Measurements from ENCODE around the gene HHEX. TPM values are rescaled to one million over a fixed set of nuclear protein-coding genes. Genes with fewer than 3 reads are reported as not detected.

HHEX gene
- total RNA-seq, 2 donors from 2014 or later, result 96.5 to 113 TPM

DNA sequence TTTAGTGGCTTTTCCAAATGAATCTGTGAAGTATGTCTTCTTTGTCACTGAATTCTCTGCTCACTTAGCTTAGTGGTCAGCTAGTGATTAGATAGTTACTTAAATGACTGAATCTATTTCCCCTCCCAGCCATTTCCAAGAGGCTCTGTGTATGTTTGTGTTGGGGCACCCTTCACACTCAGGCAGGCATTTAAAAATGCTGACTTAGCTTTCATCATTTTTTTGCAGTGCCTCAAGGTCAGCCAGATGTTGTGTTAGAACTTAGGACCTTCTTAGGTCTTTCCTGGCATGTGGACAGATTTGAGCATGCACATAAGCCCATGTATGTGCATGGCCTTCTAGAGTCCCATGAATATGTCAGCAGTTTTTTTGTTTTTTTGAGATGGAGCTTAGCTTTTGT is 25.4 kb upstream of the HHEX start:
- no peak overlapping the region for H3K4me3 Mint-ChIP-seq

DNA sequence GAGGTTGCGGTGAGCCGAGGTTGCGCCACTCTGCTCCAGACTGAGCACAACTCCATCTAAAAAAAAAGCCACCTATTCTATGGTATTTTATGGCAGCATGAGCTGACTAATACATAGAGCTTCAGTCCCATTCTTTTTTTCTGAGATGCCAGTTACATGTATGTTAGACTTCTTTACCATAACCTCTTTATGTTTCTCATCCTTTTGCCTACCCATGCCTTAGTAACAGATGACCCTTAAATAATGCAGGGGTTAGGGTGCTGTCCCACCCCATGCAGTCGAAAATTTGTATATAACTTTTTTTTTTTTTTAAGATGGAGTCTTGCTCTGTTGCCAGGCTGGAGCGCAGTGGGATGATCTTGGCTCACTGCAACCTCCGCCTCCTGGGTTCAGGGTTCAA is 22.7 kb upstream of the HHEX start:
- 95 to 96% methylated on average over 5 to 6 of the region's 6 CpGs for WGBS, 2 experiments (ENCODE audit: insufficient coverage in 1 of 2, insufficient read length in 1 of 2)

More for the DNA sequence above, 25.4 kb upstream of the HHEX start:
- Histone ChIP-seq H3K4me1 (ENCODE audit: control insufficient read depth, insufficient read depth, low read length) (no peaks in the 10 kb centered on the region), H3K27ac (ENCODE audit: low read depth, low read length) (no peak overlapping the region), H3K9me3 (ENCODE audit: control insufficient read depth, low read length) (peaks cover 23% of the 10 kb centered on the region), H3K36me3 (ENCODE audit: control insufficient read depth, insufficient read depth, low read length) (no peaks in the 10 kb centered on the region), H3K27me3 (ENCODE audit: control insufficient read depth, insufficient read depth, low read length, poor library complexity, severe bottlenecking) (no peaks in the 10 kb centered on the region), H3K4me3 (ENCODE audit: low read length) (no peak overlapping the region), H3K9ac (ENCODE audit: extremely low read depth, low read length, poor library complexity, severe bottlenecking) (no peak overlapping the region)
- Mint-ChIP-seq H3K4me1 (no peaks in the 10 kb centered on the region), H3K27ac (no peak overlapping the region), H3K27me3 (ENCODE audit: insufficient read depth) (peaks cover 2% of the 10 kb centered on the region), H3K9me3 (peaks cover 28% of the 10 kb centered on the region), H3K36me3 (ENCODE audit: low read depth) (no peaks in the 10 kb centered on the region)
- no peak for DNase-seq
- TF ChIP-seq, protein P1, sequence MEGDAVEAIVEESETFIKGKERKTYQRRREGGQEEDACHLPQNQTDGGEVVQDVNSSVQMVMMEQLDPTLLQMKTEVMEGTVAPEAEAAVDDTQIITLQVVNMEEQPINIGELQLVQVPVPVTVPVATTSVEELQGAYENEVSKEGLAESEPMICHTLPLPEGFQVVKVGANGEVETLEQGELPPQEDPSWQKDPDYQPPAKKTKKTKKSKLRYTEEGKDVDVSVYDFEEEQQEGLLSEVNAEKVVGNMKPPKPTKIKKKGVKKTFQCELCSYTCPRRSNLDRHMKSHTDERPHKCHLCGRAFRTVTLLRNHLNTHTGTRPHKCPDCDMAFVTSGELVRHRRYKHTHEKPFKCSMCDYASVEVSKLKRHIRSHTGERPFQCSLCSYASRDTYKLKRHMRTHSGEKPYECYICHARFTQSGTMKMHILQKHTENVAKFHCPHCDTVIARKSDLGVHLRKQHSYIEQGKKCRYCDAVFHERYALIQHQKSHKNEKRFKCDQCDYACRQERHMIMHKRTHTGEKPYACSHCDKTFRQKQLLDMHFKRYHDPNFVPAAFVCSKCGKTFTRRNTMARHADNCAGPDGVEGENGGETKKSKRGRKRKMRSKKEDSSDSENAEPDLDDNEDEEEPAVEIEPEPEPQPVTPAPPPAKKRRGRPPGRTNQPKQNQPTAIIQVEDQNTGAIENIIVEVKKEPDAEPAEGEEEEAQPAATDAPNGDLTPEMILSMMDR (conservative IDR thresholded peaks at IDR 0.05), result no peak

DNA sequence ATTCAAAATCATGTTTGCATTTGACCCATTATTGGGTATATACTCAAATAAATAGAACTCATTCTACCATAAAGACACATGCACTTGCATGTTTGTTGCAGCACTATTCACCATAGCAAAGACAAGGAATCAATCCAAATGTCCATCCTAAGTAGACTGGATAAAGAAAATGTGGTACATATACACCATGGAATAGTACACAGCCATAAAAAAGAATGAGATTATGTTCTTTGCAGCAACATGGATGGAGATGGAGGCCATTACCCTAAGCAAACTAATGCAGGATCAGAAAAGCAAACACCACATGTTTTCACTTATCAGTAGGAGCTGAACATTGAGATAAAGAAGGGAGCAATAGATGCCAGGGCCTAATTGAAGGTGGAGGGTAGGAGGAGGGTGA is 12.0 kb upstream of the HHEX start:
- peaks cover 4% of the 10 kb centered on the region for H3K36me3 Mint-ChIP-seq (ENCODE audit: low read depth)
- Histone ChIP-seq H3K27ac (ENCODE audit: low read depth, low read length) (no peak overlapping the region), H3K27me3 (ENCODE audit: control insufficient read depth, insufficient read depth, low read length, poor library complexity, severe bottlenecking) (no peaks in the 10 kb centered on the region), H3K9me3 (ENCODE audit: control insufficient read depth, low read length) (peaks cover 26% of the 10 kb centered on the region), H3K36me3 (ENCODE audit: control insufficient read depth, insufficient read depth, low read length) (no peaks in the 10 kb centered on the region), H3K4me3 (ENCODE audit: low read length) (no peak overlapping the region), H3K4me1 (ENCODE audit: control insufficient read depth, insufficient read depth, low read length) (no peaks in the 10 kb centered on the region), H3K9ac (ENCODE audit: extremely low read depth, low read length, poor library complexity, severe bottlenecking) (no peak overlapping the region)
- no peaks in the 10 kb centered on the region for H3K27me3 Mint-ChIP-seq (ENCODE audit: insufficient read depth)
- H3K4me3 Mint-ChIP-seq, result no peak overlapping the region
- H3K4me1 Mint-ChIP-seq, result peaks cover 2% of the 10 kb centered on the region
- H3K9me3 Mint-ChIP-seq, result peaks cover 38% of the 10 kb centered on the region
- TF ChIP-seq, protein P1 (conservative IDR thresholded peaks at IDR 0.05), result no peak
- no peak overlapping the region for H3K27ac Mint-ChIP-seq
- DNase-seq, result no peak

More for the DNA sequence above, 22.7 kb upstream of the HHEX start:
- no peaks in the 10 kb centered on the region for H3K36me3 ChIP-seq (ENCODE audit: control insufficient read depth, insufficient read depth, low read length)
- Mint-ChIP-seq H3K4me1 (no peaks in the 10 kb centered on the region), H3K9me3 (peaks cover 25% of the 10 kb centered on the region), H3K27ac (no peak overlapping the region), H3K36me3 (ENCODE audit: low read depth) (no peaks in the 10 kb centered on the region), H3K4me3 (no peak overlapping the region), H3K27me3 (ENCODE audit: insufficient read depth) (peaks cover 2% of the 10 kb centered on the region)
- no peaks in the 10 kb centered on the region for H3K27me3 ChIP-seq (ENCODE audit: control insufficient read depth, insufficient read depth, low read length, poor library complexity, severe bottlenecking)
- TF ChIP-seq, protein P1 (conservative IDR thresholded peaks at IDR 0.05), result no peak
- H3K9ac ChIP-seq (ENCODE audit: extremely low read depth, low read length, poor library complexity, severe bottlenecking), result no peak overlapping the region
- no peak overlapping the region for H3K27ac ChIP-seq (ENCODE audit: low read depth, low read length)
- no peak for DNase-seq
- H3K4me3 ChIP-seq (ENCODE audit: low read length), result no peak overlapping the region
- no peaks in the 10 kb centered on the region for H3K4me1 ChIP-seq (ENCODE audit: control insufficient read depth, insufficient read depth, low read length)
- peaks cover 17% of the 10 kb centered on the region for H3K9me3 ChIP-seq (ENCODE audit: control insufficient read depth, low read length)
